Renal cortical epithelial cell (primary cell): ENCODE data around the gene CFL2. TPM values are rescaled to one million over a fixed set of nuclear protein-coding genes. Genes with fewer than 3 reads are reported as not detected.
"Not testable (repeated sequence)": the region's sequence is repeated elsewhere in the genome, so short reads cannot be mapped to it uniquely, and the experiment has no call there.

ENCODE experiments used
- DNase-seq: peaks from one replicate; pipeline ENCODE4 v3.0.0-alpha.2; 2011; ENCODE audit warnings: low read depth
- total RNA-seq: library from RNA; depleted of rRNA; stranded (reverse); fragments of >200 nt; gene quantifications from 2 replicates; pipeline ENCODE4 v1.2.3, GENCODE V29; 2014

Gene CFL2
- total RNA-seq, 1 donor from 2014 or later = 54.4 TPM

DNA sequence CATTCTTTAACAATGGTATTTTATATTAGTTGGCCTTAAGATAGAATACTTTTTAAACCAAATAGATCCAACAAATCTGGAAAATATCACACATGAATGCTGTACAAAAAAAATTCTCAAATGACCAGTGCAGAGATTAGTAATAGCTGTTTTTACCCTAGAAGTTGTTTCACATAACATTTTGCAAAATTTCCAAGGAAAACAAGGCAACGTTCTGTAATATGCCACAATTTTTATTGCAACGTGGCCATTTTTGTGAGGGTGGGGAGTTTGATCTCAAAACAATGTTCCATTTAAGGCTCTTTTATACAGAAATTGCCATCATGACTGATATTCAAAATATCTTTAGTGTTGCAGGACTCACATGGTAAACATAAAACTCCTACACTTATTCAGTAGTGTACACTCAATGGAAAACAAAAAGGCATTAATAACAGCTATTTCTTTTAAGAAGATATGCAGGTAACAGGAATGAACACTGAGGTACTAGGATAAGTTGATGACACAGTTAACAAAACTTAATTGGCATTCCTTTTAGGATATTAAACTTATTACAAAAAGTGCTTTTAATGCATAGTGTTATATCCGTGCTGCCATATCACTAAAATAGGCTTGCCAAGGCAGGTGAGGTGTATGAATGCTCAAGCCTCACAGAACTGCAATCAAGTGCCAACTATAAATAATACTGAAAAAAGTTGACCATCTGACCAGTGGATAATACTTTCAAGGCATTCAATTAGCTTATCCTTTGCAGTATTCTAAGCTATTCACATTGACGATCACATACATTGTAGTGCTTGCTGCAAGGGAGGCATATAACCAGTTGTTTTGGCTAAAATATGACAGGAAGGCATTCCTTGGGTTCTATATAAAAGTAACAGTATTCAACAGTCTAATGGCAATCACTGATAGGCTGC lies 2.3 kb downstream of the CFL2 start:
- no peak for DNase-seq

DNA sequence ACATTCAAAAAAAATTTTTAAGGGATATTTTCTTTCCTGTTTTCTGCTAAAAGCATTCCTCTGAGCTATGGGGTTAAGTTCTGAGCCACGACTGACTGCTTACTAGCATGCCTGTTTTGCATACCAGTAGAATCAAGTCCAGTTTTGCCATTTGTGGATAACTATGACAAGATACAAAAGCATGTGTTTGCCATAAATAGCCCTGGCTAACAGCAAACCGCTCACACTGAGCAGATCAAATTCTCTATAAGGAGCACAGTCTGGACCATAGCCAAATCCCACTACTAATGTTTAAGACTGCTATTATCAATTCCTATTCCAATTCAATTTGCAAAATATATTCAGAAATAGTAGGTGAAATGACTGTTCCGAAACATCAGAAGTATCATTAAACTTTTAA lies 3.2 kb downstream of the CFL2 start:
- peak; percentile 53 for DNase-seq

DNA sequence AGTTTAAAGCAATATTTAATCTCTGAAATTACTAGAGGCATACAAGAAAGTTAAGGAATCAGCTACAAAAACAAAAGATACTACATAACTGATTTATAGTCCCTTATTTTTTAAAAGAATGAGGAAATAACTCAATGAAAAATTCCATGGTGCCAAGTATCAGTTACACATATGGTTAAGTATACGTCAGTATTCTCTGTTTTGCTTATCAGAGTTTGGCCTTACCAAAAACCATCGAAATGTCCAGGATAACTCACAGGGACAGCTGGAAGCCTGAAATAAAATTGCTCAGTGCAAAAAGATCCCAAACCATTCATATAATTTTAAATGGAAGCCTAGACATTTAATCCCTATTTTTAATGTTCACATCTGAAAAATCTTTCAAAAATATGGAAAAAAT lies 3.6 kb downstream of the CFL2 start:
- DNase-seq = no peak

DNA sequence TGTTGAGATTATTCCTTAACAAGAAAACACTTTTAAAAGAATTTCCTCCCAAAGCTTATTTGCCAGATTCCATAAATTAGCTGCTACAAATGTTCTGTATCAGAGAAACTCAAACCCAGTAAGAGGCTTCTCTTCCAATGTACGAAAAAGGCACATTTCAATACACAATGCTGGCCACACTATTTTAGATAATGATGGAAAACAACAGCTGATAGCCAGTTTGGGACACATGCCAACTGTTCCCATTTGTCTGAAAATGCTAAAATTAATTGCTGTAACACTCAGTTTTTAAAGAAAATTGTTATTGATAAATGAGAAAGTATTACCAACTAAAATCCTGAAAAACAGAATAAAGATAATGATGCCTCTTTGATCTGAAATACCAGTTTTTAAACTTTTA lies 4.4 kb downstream of the CFL2 start:
- DNase-seq = no peak

DNA sequence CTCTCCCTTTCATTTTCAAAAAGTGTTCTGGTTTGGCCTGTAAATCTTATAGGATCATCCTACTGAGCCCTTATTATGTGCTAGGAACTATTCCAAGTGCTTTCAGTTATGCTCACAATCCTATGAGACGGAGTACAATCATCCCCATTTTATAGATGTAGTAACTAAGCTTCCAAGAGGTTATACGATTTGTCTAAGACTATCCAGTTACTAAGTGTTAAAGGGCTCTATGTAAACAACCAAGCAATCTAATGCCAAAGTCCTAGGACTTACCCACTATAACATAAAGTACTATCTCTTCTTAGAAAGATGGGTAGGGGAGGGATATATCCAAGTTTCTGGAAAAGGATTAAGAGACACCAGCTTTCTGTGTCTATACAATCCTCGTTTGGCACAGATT lies 6.7 kb downstream of the CFL2 start:
- no peak for DNase-seq

DNA sequence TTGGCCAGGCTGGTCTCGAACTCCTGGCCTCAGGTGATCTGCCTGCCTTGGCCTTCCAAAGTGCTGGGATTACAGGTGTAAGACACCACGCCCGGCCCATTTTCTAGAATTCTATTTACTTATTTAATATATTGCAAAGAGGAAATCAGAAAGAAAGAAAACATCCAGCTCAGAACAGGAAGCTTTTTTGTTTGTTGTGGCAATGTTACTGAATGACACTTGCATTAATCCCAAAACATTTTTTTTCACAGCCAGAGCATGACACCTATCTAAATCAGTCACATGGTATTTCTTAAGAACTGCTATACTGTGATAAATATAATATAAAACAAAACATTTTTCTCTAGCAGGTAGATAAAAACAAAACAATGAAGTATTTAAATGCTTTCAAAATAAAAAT lies 12.6 kb downstream of the CFL2 start:
- DNase-seq = no peak

DNA sequence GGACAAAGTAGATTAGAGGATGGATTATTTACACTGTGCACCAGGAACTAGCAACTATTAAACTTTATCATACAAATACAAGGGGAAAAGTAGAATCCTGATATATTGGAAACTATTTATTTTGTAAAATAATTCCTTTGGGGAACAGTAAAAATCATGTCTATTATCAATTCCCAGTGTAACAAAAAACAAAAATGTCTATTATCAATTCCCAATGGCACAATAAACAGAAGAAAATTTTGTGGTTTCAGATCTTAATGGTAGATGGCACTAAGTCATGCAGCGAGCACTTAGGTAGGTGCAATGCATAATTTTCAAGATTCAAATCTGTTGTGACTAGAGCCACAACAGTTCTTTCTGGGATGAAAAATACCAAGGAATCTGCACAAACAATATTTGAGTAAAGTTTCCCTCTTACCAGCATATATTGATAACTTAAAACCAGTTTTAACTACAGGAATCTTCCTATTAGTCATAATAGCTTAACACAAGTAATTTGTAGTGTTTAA lies 13.7 kb downstream of the CFL2 start:
- DNase-seq = no peak

DNA sequence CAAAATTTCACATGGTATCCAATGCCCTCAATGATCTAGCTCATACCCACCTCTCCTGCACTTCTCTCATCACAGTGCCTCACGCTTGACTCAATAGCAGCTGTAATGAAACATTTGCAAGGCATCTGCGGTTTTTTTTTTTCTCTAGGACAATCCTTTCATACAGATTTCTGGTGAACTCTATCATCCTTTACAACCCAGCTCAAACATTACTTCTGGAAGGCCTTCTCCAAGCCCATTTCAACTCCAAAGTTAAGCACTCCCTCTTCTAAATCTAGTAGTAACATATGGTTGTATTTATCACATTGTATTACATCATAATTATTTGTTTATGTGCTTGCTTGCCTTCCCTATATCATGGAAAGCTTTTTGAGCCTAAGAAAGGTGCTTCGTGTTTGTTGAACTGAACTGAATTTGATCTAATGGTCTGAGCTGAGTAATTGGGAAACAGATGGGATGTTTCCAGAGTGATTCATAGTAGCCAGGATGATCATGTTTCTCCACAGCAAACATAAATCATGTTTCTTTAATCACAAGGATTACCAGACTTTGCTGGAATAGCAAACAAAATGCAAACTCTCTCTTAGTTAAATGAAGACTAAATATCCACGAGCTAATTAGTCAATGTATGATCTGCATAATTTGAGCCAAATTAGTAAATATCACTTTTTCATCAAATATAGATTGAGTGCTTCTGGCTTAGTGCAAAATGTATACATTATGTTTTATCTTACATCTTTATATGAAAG lies 14.3 kb downstream of the CFL2 start:
- DNase-seq = peak; percentile 93

DNA sequence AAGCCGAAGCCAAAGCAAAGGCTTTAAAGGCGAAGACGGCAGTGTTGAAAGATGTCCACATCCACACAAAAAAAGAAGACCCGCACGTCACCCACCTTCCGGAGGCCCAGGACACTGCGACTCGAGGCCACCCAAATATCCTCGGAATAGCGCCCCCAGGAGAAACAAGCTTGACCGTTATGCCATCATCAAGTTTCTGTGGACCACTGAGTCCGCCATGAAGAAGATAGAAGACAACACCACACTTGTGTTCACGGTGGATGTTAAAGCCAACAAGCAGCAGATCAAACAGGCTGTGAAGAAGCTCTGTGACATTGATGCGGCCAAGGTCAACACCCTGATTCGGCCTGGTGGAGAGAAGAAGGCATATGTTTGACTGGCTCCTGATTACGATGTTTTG lies 20.2 kb downstream of the CFL2 start:
- not testable (repeated sequence) for DNase-seq

DNA sequence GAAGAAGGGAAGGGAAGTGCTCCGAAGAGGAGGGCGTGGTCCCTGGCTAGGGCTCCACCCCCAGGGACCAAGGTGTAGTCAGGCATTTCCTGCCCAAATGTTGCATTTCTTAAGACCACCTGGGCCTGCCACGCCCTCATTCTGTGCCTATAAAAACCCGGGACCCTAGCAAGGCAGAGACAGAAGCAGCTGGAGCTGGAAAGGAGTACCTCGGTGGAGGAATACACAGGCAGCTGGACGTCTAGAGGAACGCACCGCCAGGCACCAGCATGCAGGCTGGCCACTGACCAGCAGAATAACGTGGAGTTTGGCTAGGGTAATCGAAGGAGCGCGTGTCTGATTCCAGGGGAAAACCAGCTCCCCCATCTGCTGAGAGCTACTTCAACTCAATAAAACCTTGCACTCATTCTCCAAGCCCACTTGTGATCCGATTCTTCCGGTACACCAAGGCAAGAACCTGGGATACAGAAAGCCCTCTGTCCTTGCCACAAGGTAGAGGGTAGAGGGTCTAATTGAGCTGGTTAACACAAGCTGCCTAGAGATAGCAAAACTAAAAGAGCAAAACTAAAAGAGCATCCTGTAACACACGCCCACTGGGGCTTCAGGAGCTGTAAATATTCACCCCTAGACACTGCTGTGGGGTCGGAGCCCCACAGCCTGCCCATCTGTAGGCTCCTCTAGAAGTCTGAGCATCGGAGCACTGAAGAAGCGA lies 21.0 kb downstream of the CFL2 start:
- no peak for DNase-seq

DNA sequence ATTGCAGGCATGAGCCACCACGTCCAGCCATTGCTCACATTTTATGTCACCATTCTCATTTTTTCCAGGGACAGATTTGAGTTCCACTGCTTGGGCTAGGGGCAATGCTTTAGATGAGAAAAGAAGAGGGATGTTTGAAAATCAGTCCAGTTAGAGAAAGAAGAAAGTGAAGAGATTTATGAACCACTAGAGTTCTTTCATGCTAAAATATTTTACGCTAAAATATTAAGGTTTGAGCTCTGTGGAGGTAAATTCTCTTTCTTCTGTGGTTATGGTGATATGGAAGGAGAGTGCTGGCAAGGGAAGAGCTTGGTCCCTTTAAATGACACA lies 21.5 kb downstream of the CFL2 start:
- no peak for DNase-seq

DNA sequence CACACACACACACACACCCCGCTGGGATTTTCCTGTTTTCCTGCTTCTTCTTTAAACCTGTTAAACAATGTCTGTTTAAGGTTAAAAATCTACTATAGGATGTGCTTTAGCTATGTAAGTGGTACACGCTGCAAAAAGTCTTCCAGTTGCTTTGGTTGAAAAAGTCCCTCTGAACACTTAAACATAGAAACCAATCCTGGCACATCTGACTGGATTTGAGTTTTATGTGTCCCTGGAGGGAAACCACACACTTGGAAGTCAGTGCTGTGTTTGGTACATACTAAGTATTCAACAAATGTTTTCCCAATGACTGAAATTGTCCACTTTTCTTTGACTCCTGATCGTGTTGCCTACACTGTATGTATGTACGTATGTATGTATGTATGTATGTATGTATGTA lies 22.0 kb downstream of the CFL2 start:
- DNase-seq = no peak

DNA sequence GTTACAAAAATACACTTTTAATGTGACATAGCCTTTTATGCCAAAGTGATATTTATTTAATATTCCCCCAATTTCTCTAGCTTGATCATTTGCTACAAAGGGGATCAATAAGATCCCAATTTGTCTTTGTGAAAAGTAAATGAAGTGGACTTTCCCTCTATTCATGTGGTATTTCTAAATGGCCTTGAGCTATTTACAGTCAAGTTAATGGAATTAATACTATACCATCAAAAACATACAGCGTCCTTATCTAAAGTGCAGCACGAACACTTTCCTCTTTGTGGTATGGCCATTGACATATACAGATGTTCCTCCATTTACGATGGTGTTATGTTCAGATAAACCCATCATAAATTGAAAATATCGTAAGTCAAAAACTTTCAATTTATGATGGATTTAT lies 23.2 kb downstream of the CFL2 start:
- DNase-seq = no peak

DNA sequence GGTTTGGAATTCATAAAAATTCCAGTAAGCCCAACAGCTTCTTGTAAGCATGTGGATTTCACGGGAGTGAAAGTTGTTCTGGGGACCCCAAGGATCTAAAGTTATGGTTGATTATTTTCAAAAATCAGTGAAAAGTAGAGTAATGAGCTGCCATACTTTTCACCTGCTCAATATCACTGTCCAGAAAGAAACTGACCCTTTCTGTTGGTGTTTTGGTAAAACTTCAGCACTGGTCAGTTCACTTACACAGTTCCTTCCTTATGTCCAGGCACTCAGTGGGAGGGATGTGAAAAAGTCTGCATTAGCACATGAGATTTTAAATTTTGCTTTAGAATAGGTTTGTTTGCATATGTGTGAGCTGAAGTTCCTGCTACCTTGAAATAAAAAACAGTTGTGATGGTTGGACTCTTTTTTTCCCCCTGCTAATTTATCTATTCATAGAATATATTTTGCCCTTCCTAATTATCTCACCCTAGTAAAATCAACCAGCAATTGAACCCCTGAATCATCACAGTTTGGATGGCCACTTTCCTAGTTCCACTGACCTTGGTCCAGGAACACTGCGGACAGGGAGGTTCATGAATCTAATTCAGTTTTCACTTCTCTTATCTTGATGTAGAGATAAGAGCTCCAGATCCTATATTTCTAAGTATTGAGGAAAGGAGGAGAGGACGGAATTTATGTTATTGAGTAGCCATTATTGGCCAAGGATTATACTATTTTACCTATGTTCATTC lies 25.8 kb downstream of the CFL2 start:
- no peak for DNase-seq

DNA sequence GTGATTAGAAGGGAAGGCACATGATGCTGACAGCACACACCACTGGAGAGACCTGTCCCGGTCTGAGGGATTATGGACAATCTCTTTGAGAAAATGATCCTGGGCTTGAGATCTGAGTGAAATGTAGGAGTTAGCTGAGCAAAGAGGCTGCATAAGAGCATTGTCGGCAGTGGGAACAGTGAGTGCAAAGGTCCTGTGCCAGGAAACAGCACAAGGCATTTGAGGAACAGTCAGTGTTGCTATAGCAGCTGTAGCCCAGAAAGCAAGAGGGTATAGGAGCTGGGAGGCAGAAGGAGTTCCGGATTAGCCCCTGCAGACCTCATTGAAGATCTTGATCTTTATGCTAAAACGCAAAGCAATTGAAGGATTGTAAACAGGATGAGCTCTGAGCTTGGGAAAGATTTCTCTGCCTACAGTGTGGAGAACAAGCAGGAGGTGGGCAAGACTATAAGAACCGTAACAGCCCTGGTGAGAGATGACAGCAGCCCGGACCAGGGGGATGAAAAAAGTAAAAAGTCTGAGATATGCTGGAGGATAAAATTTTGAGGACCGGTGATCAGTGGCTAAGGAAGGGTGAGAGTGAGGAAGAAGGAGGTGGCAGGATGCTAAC lies 28.5 kb downstream of the CFL2 start:
- DNase-seq = no peak

DNA sequence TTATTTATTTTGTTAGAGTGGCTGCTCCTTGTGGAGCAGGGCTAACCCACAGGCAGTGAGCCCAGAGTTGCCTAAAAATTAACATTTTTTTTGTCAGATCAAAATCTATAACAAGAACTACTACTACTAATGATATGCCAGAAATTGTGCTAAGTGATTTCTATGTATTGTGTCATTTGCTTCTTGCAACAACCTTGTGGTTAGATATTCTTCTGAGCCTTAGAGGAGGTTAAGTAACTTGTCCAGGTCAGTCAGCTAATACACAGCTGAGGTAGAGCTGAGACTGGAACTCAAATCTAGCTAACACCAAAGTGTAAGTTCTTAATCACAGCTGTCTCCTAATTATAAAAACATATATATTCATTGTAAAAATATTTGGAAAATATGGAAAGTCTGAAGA lies 29.8 kb downstream of the CFL2 start:
- DNase-seq = peak; percentile 75

DNA sequence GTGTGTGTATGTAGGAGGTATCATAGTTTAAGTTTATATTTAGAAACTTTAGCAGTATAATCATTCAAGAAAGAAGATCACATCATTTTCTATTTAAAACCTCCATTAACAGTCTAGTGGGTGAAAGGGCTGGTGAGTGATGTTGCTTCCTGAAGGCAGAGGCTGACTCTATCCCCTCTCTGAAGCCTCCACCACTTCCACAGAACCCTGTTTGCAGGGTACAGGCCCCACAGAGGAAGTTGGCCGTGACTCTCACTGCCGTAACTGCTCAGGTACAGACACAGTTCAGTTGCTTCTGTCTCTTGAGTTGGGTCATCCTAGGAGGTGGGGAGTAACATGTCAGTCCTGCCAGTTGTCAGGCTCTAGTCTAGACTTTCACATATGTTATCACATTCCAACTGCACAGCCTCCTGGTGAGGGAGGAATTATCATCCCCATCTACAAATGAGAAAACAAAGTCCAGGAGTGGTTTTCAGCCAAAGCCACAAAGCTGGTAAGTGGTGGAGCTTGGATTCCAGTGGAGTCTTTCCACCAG lies 31.5 kb downstream of the CFL2 start:
- DNase-seq = peak; percentile 22

DNA sequence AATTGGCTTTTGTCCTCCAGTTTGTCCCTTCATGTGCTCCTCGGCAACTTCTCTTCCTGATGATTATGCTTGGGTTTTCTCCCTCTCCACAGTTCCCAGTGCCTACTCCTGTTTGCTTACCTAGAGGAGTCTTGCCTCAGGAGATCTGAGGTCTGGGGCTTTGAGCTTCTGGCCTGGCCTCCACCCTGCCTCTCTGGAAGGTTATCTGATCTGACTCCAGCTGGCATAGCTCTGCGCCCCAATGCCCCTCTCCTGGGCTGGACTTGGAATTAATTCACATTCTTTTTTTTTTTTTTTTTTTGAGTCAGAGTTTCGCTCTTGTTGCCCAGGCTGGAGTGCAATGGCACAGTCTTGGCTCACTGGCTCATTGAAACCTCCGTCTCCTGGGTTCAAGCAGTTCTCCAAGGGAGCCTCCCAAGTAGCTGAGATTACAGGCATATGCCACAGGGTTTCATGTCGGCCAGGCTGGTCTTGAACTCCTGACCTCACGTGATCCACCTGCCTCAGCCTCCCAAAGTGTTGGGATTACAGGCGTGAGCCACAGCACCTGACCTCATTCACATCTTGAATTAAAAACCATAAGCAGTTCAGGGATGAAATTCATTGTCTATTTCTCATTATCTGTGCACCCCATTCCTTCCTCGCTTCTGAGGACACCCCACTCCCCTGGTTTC lies 33.5 kb downstream of the CFL2 start:
- DNase-seq = no peak

DNA sequence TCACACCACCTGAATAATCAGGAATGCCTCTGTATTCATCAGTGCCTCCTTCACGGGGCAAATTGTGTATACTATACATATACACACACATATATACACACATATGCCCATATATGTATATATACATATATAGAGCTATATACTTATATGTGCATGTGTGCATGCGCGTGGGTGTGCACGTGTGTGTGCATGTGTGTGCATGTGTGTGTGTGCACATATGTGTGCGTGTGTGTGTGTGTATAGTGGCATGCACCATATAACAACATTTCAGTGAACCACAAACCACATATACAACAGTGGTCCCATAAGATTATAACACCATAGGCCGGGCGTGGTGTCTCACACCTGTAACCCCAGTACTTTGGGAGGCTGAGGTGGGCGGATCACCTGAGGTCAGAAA lies 35.7 kb downstream of the CFL2 start:
- no peak for DNase-seq

DNA sequence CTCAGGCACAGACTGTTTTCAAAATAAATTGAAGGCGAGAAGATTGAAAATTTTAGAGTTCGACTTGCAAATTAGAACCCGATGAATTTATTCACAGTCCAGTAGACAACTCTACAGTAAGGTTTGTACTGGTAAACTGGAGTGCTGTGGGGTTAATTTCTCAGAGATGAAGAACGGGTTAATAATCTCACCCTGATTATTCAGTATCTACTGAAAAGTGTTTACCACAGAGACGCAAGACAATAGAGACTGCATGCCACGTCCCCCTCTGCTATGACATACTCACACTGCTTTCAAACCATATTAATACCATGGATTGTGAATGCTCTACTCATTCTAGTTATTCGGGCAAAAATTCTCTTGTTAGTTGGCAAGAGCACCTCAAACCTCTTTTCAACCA lies 36.1 kb downstream of the CFL2 start:
- DNase-seq = peak; percentile 47
